Measurements from ENCODE around the gene RNF214.
"Not testable (repeated sequence)": the region's sequence is repeated elsewhere in the genome, so short reads cannot be mapped to it uniquely, and the experiment has no call there.

Gene RNF214

GRCh38 chr11:117229931-117230285, 2.6 kb upstream of the RNF214 start:
- in situ Hi-C loops (cut with MboI; ENCODE audit: low sequenced_read_pairs), result no loop called here

- in situ Hi-C loops (cut with MboI; ENCODE audit: low sequenced_read_pairs), result no loop called here
These were observed 2.0 kb upstream of the RNF214 start for GRCh38 chr11:117230286-117230961.

GRCh38 chr11:117230999-117231841, 1.3 kb upstream of the RNF214 start:
- in situ Hi-C loops (cut with MboI; ENCODE audit: low sequenced_read_pairs), result no loop called here

GRCh38 chr11:117231842-117232091, 704 bp upstream of the RNF214 start, which contains the start of gene PCSK7:
Gene PCSK7 (minus strand): TSS chr11:117232073. CDS start chr11:117229844, 2,229 bp downstream.
- in situ Hi-C loops (cut with MboI; ENCODE audit: low sequenced_read_pairs), result no loop called here

GRCh38 chr11:117232911-117233409, 489 bp downstream of the RNF214 start:
- in situ Hi-C loops (cut with MboI; ENCODE audit: low sequenced_read_pairs), result no loop called here

- in situ Hi-C loops (cut with MboI; ENCODE audit: low sequenced_read_pairs), result no loop called here
These were observed 5.8 kb downstream of the RNF214 start for GRCh38 chr11:117238221-117238620.

GRCh38 chr11:117239295-117239694, 6.8 kb downstream of the RNF214 start:
- in situ Hi-C loops (cut with MboI; ENCODE audit: low sequenced_read_pairs), result no loop called here

GRCh38 chr11:117248341-117248740, 15.9 kb downstream of the RNF214 start:
- in situ Hi-C loops (cut with MboI; ENCODE audit: low sequenced_read_pairs), result no loop called here

- in situ Hi-C loops (cut with MboI; ENCODE audit: low sequenced_read_pairs), result no loop called here
These were observed 17.1 kb downstream of the RNF214 start for GRCh38 chr11:117249571-117249970.

- in situ Hi-C loops (cut with MboI; ENCODE audit: low sequenced_read_pairs), result no loop called here
These were observed 19.0 kb downstream of the RNF214 start for GRCh38 chr11:117251506-117251905.

- in situ Hi-C loops (cut with MboI; ENCODE audit: low sequenced_read_pairs), result no loop called here
These were observed 23.5 kb downstream of the RNF214 start for GRCh38 chr11:117255966-117256365.

GRCh38 chr11:117256573-117256972, 24.1 kb downstream of the RNF214 start:
- in situ Hi-C loops (cut with MboI; ENCODE audit: low sequenced_read_pairs), result no loop called here

GRCh38 chr11:117258576-117258975, 26.1 kb downstream of the RNF214 start:
- in situ Hi-C loops (cut with MboI; ENCODE audit: low sequenced_read_pairs), result no loop called here

- in situ Hi-C loops (cut with MboI; ENCODE audit: low sequenced_read_pairs), result no loop called here
These were observed 26.9 kb downstream of the RNF214 start for GRCh38 chr11:117259417-117259816.

GRCh38 chr11:117264624-117265323, 32.3 kb downstream of the RNF214 start:
- in situ Hi-C loops (cut with MboI; ENCODE audit: low sequenced_read_pairs), result not testable (repeated sequence)

- in situ Hi-C loops (cut with MboI; ENCODE audit: low sequenced_read_pairs), result no loop called here
These were observed 33.3 kb downstream of the RNF214 start for GRCh38 chr11:117265745-117266144.

GRCh38 chr11:117269856-117270255, 37.4 kb downstream of the RNF214 start:
- in situ Hi-C loops (cut with MboI; ENCODE audit: low sequenced_read_pairs), result no loop called here

- in situ Hi-C loops (cut with MboI; ENCODE audit: low sequenced_read_pairs), result no loop called here
These were observed 38.7 kb downstream of the RNF214 start for GRCh38 chr11:117271208-117271607.

- in situ Hi-C loops (cut with MboI; ENCODE audit: low sequenced_read_pairs), result not testable (repeated sequence)
These were observed 39.7 kb downstream of the RNF214 start for GRCh38 chr11:117272175-117272574.

GRCh38 chr11:117273550-117274289, 41.2 kb downstream of the RNF214 start:
- in situ Hi-C loops (cut with MboI; ENCODE audit: low sequenced_read_pairs), result no loop called here

- in situ Hi-C loops (cut with MboI; ENCODE audit: low sequenced_read_pairs), result no loop called here
These were observed 45.9 kb downstream of the RNF214 start for GRCh38 chr11:117278347-117278746.

All from HL-60/S4 treated with phorbol 12-myristate 13-acetate at 8.2 ng/mL for 4 days and 3 days (cell line).